ENCODE results near the gene ACVRL1. TPM values are rescaled to one million over a fixed set of nuclear protein-coding genes. Genes with fewer than 3 reads are reported as not detected.

Gene ACVRL1
- total and polyA plus RNA-seq, 10 of the 15 experiments (the other 5 are each of a cell fraction or from before 2014, with no cell fraction given) = not detected

GRCh38 chr12:51915003-51915625 is 7.8 kb downstream of the ACVRL1 start:
- no peaks in the 10 kb centered on the region for H3K36me3 ChIP-seq (ENCODE audit: control insufficient read depth in 2 of 2, insufficient read depth in 2 of 2, low read length in 1 of 2)
- peaks cover 14% of the 10 kb centered on the region for H3K4me1 ChIP-seq (ENCODE audit: control insufficient read depth, insufficient read depth, low read length)
- 81% methylated on average over 27 of the region's 28 CpGs for WGBS (ENCODE audit: insufficient coverage, insufficient replicate concordance, low lambda C conversion rate, missing lambda C conversion rate)
- no TSS peak for BruUV-seq (replicated peaks)
- ChIA-PET RAD21 (ENCODE audit: unreplicated experiment) (no interaction called here), SMC1A (ENCODE audit: uncharacterized antibody, unreplicated experiment) (interaction anchor here (1.2 kb wide), 1 partner anchor 62 kb away, joined by 3 read pairs; no protein-coding TSS in a partner anchor), CTCF (interaction anchor here (1.3 kb wide), 1 partner anchor 66 kb away, joined by 3 read pairs; no protein-coding TSS in a partner anchor), POLR2A (no interaction called here)
- H3K79me2 ChIP-seq (ENCODE audit: control insufficient read depth, insufficient read depth, low read length) = no peaks in the 10 kb centered on the region
- FAIRE-seq (no peak), DNase-seq (ENCODE audit: low read depth, low spot score) (no peak), ATAC-seq (no peak)
- H3K27me3 ChIP-seq (replicated peaks in 1 of 2; ENCODE audit: control insufficient read depth in 2 of 2, insufficient read depth in 2 of 2, low read length in 1 of 2) = peaks cover under 1 to 4% of the 10 kb centered on the region in 2 experiments; a peak in 3 of 4 replicates
- intact Hi-C loops (cut with micrococcal nuclease; ENCODE audit: unreplicated experiment) (no loop called here), in situ Hi-C loops (cut with MboI) (no loop called here)
- H3K9me3 ChIP-seq (replicated peaks; ENCODE audit: control insufficient read depth, insufficient read depth, low read length) = no peaks in the 10 kb centered on the region
- no peak overlapping the region for H3K27ac ChIP-seq (ENCODE audit: control insufficient read depth, insufficient read depth)
- TF ChIP-seq NBN (IDR thresholded peaks at IDR 0.05) (no peak), RELA (IDR thresholded peaks at IDR 0.05; ENCODE audit: borderline replicate concordance, partially characterized antibody) (no peak), RUNX3 (IDR thresholded peaks at IDR 0.05; ENCODE audit: low read length) (no peak), ZNF622 (IDR thresholded peaks at IDR 0.05) (no peak), CEBPZ (IDR thresholded peaks at IDR 0.05; ENCODE audit: low read depth, low read length) (no peak), SUPT20H (IDR thresholded peaks at IDR 0.05; ENCODE audit: borderline replicate concordance, control insufficient read depth, low read depth, low read length) (no peak), CHD4 (IDR thresholded peaks at IDR 0.05) (no peak), CBX5 (IDR thresholded peaks at IDR 0.05; ENCODE audit: low read depth) (no peak)
- no peak overlapping the region for H3K4me3 ChIP-seq
- no peaks in the 10 kb centered on the region for H4K20me1 ChIP-seq (ENCODE audit: control insufficient read depth, insufficient read depth)
- H2AFZ ChIP-seq (ENCODE audit: control insufficient read depth, low read depth, low read length) = no peak overlapping the region
- no peak overlapping the region for H3K4me2 ChIP-seq (ENCODE audit: control insufficient read depth, insufficient read depth)
- H3K9ac ChIP-seq (ENCODE audit: control insufficient read depth, insufficient read depth, low read length) = no peak overlapping the region

Measured in GM12878 (cell line).